GM21825 (cell line): ENCODE measurements around the gene LIN7A.
"Not testable (repeated sequence)": the region's sequence is repeated elsewhere in the genome, so short reads cannot be mapped to it uniquely, and the experiment has no call there.

ENCODE experiments used
- ATAC-seq: cut with Tn5 transposase; IDR thresholded peaks from one replicate; pipeline ENCODE4 v1.9.1; 2021; ENCODE audit warnings: mild to moderate bottlenecking, moderate library complexity; ENCODE audit not compliant: unreplicated experiment

LIN7A gene

DNA sequence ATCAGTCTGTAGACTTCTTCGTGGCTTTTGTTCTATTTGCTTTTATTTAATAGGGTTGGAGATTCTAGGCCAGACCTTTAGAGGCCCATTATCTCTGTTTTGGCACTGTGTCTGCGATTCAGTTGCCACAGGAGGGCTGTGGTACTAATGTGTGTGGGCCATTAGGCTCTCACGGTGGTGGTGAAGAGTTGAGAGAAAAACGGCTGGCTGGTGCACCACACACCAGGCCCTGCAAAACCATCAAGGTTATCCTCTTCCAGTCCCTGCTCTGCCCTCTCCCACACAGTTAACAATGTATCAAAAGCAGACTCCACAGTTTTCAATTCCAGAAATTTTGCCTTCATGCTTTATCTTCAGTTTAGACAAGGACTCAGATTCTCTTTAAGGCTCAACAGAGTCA lies 123.3 kb downstream of the LIN7A start:
- no peak for ATAC-seq

DNA sequence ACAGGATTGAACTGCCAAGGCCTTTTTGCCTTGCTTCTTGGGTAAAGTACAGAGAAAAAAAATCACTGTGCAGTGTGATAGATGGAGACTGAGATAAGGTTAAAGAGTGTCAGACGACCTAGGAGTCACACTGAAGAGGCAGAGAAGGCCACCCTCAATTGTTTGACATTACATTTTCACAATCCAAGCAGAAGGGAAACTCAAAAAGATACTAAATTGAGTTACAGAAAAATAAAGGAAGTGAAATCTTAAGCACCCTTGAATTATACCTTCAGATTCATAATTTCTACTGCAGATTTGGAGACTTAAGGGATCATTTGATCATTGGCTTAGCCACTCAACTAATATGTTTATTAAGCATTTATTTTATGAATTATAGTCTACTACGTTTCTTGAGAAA lies 123.9 kb downstream of the LIN7A start:
- peak; percentile 59 for ATAC-seq

DNA sequence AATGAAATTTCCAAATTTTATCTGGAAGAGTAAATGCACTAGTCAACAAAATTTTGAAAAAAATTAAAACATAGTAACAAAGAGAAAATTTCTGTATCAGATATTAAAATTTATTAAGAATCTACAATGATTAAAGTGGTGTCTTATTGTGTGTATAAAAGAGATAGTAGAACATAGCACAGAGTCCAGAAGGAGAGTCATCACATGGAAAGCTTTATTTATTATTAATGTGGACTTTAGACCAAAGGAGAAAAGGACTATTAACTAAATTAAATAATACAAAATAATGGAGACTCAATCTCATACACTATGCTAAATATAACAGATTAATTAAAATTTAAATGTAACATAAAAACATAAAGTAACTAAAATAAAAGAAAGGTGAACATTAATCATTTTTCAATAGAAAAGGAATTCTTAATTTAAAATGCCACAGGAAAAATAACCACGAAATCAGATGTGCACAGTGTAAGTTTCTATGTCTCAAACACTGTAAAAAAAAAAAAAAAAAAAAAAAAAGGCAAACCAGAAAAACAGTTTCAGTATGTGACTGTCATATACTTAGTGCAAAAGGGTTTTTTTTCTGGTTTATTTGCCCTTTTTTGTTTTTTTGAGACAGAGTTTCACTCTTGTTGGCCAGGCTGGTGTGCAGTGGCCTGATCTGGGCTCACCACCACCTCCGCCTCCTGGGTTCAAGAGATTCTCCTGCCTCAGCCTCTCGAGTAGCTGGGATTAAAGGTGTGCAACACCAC lies 125.6 kb downstream of the LIN7A start:
- ATAC-seq, result no peak

DNA sequence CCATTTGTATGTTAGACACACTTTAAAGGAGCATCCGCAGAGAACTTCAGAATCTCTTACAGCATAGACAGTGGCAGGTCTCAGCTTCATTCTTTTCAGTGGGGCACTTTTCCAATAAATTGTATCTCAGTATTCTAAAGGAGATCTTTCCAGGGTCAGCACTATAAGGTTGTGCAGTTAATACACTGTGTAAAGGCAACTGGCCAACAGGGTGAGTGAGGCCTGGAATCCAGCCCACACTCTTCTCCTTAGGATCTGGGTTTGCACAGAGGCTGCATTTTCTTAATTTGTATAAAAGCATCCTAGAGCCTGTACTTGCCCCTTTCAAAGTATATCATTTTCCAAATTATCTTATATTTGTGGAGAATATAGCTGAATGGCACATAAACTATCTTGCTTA lies 126.9 kb downstream of the LIN7A start:
- no peak for ATAC-seq

DNA sequence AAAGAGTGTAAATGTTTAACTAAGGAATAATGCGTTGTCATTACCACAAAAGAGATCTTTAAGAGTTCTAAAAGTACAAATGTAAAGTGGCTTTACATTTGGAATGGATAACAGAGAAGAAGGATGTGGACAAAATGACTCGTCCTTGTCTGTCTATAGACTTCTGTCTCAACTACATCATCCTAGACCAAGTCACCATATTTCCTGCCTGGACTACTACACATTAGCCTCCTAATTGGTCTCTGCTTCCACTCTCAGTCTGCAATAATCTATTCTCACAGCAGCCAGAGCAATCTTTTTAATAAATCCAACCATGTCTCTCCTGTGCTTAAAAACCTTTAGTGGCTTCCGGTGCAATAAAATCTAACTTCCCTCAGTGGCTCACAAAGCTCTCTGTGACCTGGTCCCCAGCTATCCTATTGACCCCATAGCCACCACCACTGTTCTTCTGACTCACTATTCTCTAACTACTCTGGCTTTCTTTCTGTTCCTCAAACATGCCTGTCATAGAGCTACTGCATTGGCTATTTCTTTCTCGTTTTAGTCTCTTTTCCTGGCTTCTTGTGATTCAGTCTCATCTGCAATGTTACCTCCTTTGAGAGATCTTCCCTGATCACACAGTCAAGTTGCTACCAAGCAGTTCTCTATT lies 130.0 kb downstream of the LIN7A start:
- ATAC-seq, result peak; percentile 91

DNA sequence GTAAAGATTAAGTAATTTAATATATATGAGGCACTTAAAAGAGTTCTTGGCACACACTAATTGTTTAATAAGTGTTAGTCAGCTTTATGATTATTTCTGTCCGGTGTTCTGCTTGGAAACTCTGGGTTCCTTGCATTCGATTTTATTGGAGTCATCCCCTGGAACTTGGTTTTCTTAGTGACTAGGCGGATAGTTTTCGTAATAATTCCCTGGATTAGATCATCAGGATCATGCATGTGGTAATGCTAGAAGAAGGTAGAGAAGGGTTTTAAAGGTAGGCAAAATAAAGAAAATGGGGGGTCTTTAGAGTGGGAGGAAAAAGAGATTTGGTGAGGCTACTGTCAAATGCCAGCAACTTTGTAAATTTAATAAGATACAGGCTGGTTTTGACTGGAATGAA lies 132.6 kb downstream of the LIN7A start:
- ATAC-seq, result no peak

DNA sequence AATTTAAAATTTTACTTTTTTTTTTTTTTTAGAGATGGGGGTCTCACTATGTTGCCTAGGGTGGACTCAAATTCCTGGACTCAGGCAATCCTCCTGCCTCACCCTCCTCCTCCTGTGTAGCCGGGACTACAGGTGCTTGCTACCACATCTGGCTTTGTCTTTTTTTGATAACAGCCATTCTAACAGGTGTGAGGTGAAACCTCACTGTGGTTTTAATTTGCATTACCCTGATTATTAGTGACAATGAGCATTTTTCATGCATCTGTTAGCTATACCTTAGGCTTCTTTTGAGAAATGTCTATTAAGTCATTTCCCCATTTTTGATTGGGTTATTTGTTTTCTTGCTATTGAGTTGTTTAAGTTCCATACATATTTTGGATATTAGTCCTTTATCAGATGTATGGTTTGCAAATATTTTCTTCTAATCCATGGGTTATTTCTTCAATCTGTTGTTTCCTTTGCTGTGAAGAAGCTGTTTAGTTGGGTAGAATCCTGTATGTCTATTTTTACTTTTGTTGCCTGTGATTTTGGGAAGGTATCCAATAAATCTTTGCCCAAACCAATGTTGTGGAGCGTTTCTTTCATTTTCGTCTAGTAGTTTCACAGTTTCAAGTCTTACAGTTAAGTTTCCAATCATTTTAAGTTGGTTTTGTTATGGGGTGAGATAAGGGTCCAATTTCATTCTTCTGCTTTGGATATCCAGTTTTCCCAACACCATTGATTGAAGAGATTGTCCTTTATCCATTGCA lies 134.9 kb downstream of the LIN7A start:
- peak; percentile 78 for ATAC-seq

DNA sequence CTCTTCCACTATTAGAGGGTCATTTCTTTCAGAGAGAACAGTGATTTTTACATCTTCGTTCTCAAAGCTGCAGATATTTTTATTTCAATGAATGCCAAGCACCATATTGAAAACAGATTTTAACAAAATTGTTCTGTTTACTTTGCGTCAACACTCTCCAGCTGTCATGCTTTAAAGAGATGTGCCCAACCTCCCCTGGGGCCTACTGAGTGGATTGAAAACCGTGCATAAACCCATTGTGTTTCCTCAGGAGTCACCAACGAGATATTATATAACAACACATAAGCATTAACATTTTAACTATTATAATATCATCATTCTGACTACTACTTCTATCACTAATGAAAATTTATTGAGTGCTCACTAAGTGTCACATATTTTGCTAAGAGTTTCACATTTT lies 139.5 kb downstream of the LIN7A start:
- ATAC-seq, result no peak

DNA sequence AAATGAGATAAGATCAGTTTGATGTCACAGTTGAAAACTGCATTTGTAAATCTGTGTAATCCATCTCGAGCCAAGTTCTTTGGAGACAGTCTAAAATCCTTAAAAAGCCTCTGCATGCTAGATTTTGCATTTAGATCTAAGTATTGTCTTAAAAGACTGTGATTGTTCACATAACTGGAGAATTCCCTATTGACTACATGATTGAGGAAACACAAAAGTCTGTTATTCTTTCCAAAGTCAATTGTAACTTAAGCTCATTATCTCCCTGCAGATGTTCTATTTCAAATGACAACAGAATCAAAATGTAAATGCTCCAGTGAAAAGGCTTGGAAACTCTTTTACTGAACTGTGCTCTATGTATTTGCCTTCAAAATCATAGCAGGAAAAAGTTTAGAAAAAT lies 143.2 kb downstream of the LIN7A start:
- no peak for ATAC-seq

DNA sequence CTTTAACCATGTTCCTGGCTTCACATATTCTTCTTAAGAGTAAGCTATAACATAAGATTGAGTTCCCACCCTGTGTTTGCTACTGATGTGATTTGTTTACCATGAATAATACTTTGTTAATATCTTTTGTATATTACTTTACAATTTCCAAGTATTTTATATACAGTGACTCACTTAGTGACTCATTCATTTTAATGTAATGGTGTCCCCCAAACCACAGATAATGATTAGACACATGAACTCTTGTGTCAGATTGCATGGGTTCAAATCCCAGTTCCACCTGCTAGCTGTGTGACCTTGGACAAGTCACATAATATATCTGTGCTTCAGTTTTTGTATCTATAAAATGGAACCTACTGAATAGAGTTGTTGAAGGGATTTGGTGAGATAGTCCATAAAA lies 144.9 kb downstream of the LIN7A start:
- ATAC-seq, result no peak

DNA sequence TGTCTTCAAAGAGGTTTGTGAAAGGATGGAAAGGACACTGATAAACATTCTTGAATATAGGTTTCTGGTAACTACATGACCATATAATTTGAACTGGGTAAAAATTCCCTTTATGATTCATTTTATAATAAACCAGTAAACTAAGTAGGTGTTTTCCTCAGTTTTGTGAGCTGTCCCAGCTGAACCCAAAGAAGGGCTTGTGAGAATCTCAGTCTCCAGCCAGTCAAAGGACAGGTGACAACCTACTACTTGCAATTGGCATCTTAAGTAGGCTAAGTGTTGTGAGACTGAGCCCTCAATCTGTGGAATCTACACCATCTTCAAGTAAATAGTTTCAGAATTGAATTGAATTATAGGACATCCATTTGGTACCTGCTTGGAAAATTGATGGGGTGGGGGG lies 145.9 kb downstream of the LIN7A start:
- ATAC-seq, result no peak

DNA sequence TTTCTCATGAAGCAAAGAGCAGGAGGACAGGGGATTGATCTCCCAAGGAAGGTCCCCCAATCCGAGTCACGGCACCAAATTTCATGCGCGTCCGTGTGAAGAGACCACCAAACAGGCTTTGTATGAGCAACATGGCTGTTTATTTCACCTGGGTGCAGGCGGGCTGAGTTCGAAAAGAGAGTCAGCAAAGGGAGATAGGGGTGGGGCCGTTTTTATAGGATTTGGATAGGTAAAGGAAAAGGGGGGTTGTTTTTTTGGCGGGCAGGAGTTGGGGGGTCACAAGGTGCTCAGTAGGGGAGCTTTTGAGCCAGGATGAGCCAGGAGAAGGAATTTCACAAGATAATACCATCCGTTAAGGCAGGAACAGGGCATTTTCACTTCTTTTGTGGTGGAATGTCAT lies 149.3 kb downstream of the LIN7A start:
- not testable (repeated sequence) for ATAC-seq

DNA sequence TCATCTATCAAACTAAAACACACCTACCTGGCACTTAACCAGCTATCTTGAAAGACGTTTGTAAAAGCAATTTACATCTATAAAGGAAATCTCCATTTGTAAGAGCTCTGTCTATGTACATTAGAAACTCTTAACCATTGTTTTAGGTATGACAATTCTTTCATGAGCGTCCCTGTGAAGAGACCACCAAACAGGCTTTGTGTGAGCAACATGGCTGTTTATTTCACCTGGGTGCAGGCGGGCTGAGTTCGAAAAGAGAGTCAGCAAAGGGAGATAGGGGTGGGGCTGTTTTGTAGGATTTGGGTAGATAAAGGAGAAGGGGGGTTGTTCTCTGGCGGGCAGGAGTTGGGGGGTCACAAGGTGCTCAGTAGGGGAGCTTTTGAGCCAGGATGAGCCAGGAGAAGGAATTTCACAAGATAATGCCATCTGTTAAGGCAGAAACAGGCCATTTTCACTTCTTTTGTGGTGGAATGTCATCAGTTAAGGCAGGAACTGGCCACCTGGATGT lies 154.7 kb downstream of the LIN7A start:
- ATAC-seq, result not testable (repeated sequence)

DNA sequence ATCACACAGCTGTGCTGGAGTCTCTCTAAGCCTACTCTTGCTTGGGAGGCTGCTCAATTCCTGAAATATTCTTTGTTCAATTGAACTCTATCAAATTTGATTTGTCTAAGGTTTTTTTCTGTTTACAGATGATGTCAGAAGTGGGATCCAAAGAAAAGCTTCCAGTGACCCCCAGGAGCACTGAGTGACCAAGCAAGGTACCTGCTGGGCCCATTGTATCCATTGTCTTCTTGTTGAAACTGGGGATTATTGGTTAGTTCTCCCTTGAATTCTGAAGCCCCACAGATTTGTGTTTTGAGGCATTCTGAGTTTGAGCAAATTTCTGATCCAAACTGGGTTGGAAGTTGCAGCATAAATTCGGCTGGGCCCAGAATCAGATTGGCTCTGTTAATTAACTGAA lies 156.4 kb downstream of the LIN7A start:
- ATAC-seq, result no peak

DNA sequence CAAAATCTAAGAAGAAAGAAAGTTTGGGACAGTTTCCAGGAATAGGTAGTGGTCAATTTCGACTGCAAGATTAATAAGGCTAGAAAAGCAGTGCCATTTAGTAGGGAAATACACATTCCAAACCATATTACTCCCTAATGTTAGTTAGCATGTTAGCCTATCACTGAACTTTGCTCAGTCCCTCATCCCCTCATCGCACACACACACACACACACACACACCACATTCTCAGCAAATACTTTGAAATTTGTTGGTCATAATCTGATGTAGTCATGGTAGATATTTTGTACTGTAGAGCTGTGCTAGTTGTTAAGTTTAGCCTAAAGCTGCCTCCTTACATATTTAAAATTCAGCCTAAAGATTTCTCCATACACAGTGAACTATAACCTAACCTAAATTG lies 157.0 kb downstream of the LIN7A start:
- no peak for ATAC-seq

DNA sequence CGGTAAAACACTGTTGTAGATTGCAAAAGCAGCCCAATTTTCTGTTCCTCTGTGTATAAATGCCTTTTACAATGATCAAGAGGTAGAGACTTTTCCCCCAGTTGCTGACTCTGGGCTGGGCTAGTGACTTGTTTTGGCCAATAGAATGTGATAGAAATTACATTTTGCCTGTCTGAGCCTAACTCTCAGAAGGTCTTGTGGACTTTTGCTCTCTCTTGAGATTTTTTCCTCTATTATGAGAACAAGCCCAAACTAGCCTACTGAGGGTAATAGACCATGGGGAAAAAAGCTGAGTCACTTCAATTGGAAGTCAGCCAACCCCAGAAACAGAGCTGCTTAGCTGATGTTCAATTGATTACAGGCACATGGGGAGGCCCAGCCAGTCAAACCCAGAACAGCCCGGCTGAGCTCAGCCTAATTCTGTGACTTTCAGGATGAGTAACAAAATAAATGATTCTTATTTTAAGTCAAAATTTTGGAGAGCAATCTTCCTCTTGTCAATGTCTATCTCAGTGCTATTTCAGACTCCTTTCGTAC lies 159.7 kb downstream of the LIN7A start:
- ATAC-seq, result peak; percentile 98

DNA sequence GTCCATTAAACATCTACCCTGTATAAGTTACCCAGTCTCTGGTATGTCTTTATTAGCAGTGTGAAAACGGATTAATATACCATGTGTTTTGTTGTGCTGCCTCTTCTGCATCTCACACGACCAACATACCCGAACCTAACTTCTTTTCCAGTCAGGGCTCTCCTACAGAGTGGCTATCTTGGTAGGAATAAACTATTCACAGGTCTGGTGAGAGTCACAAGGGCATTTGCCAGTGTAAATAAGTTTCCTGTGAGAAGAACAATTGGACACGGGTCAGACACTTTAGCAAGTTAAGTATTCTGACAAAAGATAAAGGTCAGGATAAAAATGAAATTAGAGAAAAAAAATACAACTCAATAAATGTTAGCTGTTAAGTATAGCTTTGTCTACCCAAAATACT lies 160.1 kb downstream of the LIN7A start:
- ATAC-seq, result no peak

DNA sequence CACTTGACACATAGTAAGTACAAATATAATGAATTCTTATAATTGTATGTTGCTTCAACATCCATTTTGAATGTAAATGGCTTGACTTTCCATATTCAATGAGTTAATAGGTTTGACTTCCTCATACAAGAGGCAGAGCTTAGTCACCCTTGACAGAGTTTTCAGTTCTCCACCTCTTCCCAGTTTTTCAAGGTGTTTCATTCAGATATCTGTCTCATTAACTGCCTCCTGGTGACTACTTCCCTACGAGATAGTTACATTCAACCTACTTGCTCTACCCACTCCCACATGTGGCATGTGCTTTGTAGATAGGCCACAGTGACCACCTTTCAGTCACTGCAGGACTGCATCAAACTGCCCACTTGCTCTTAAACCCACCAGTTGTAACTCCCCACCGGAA lies 161.0 kb downstream of the LIN7A start:
- no peak for ATAC-seq

DNA sequence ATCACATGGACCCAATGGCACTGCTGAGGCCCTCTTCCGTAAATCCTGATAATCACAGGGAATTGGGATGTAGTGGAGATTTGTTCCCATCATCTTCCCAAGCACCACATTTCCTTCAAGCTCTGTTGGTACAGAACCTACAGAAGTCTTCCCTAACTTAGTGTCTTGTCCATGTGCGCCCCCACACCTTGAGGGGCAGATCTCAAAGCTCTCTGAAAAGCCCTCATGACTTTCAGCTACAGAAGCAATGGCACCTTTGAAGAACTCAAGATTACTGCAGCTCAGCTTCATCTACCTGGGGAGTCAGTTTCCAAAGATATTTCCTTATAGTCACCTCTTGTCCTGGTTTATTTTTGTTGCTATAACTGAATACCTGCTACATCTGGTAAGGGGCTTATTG lies 166.8 kb downstream of the LIN7A start:
- ATAC-seq, result no peak

DNA sequence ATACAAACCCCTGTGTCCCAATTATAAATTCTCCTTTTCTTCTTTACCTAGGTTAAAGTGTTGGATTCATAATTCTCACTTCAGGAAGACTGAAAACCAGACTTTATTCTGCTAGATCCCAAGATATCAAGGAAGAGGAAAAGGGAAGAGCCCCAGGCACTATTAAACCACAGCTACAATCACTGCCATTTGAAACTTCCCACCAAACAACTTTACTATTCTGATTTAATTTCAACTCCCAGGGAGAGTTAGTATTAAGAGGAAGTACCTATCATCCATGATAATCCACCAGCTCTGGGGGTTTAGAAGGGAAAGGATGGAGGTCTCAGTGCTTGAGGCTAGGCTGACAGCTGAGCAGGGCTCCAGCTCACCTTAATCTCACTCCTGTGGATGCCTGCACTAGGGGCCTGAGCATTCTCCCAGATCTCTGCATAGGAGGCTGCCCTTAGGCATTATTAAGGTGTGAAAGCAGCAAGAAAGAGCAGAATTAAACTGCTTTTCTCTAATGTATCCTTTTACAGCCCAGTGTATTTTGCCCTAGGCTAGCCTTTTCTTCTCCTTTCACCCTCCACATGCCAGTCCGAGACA lies 168.1 kb downstream of the LIN7A start:
- ATAC-seq, result no peak

DNA sequence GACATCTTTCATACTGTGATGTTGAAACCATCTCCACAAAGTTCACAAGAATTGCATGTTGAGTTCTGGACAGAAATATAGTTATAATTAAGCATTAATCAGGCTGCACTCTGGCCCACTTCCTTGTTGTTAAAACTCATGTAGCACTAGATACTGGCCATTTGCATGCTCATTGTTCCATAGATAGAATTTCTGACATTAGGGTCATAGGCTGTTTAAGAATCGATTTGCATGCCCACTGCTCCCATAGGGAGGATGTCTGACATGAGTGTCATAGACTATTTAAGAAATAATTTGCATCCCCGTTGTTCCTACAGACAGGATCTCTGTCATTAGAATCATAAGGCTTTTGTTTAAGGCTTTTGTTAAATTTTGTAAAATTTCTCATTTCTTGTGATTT lies 170.8 kb downstream of the LIN7A start:
- peak; percentile 95 for ATAC-seq
